IPS-15b (cell line): ENCODE measurements around the gene STMN3.
"Not testable (repeated sequence)": the region's sequence is repeated elsewhere in the genome, so short reads cannot be mapped to it uniquely, and the experiment has no call there.

ENCODE experiments used
- H3K27me3 ChIP-seq: one replicate; pipeline ENCODE4 v1.6.1; 2013; ENCODE audit warnings: low read length; ENCODE audit not compliant: control insufficient read depth, insufficient read depth
- H3K36me3 ChIP-seq: one replicate; pipeline ENCODE4 v1.6.1; 2013; ENCODE audit warnings: low read length; ENCODE audit not compliant: control insufficient read depth, insufficient read depth
- H3K4me1 ChIP-seq: one replicate; pipeline ENCODE4 v1.6.1; 2013; ENCODE audit warnings: mild to moderate bottlenecking, low read length; ENCODE audit not compliant: control insufficient read depth, insufficient read depth
- H3K4me3 ChIP-seq: one replicate; pipeline ENCODE4 v1.5.1; 2013; ENCODE audit warnings: low read depth, low read length
- H3K9ac ChIP-seq: one replicate; pipeline ENCODE4 v1.6.1; 2013; ENCODE audit warnings: low read depth, mild to moderate bottlenecking, low read length
- H3K9me3 ChIP-seq: one replicate; pipeline ENCODE4 v1.6.1; 2013; ENCODE audit warnings: mild to moderate bottlenecking, low read length; ENCODE audit not compliant: control insufficient read depth, insufficient read depth

The STMN3 gene

GRCh38 chr20:63643946-63644345 is 9.3 kb downstream of the STMN3 start:
- Histone ChIP-seq H3K9ac (no peak overlapping the region), H3K9me3 (no peaks in the 10 kb centered on the region), H3K36me3 (no peaks in the 10 kb centered on the region), H3K27me3 (no peaks in the 10 kb centered on the region), H3K4me1 (no peaks in the 10 kb centered on the region), H3K4me3 (no peak overlapping the region)

GRCh38 chr20:63643499-63643898 is 9.7 kb downstream of the STMN3 start:
- H3K4me1 ChIP-seq, result no peaks in the 10 kb centered on the region
- no peaks in the 10 kb centered on the region for H3K36me3 ChIP-seq
- H3K9ac ChIP-seq, result no peak overlapping the region
- H3K27me3 ChIP-seq, result no peaks in the 10 kb centered on the region
- no peaks in the 10 kb centered on the region for H3K9me3 ChIP-seq
- no peak overlapping the region for H3K4me3 ChIP-seq

- Histone ChIP-seq H3K9me3 (no peaks in the 10 kb centered on the region), H3K27me3 (no peaks in the 10 kb centered on the region), H3K9ac (peak overlapping the region; percentile 24), H3K4me3 (peak overlapping the region; percentile 49), H3K36me3 (no peaks in the 10 kb centered on the region), H3K4me1 (no peaks in the 10 kb centered on the region)
Observed at GRCh38 chr20:63642527-63643247, 10.5 kb downstream of the STMN3 start.

- H3K9ac ChIP-seq, result peak overlapping the region; percentile 24
- H3K4me3 ChIP-seq, result peak overlapping the region; percentile 62
- H3K36me3 ChIP-seq, result no peaks in the 10 kb centered on the region
- no peaks in the 10 kb centered on the region for H3K27me3 ChIP-seq
- no peaks in the 10 kb centered on the region for H3K9me3 ChIP-seq
- H3K4me1 ChIP-seq, result no peaks in the 10 kb centered on the region
Observed at GRCh38 chr20:63641792-63642523, 11.3 kb downstream of the STMN3 start.

GRCh38 chr20:63641146-63641791 is 12.0 kb downstream of the STMN3 start:
- no peaks in the 10 kb centered on the region for H3K27me3 ChIP-seq
- no peaks in the 10 kb centered on the region for H3K9me3 ChIP-seq
- H3K4me1 ChIP-seq, result no peaks in the 10 kb centered on the region
- H3K9ac ChIP-seq, result no peak overlapping the region
- no peaks in the 10 kb centered on the region for H3K36me3 ChIP-seq
- H3K4me3 ChIP-seq, result peak overlapping the region; percentile 62

GRCh38 chr20:63640686-63641085 is 12.5 kb downstream of the STMN3 start:
- not testable (repeated sequence) for H3K36me3 ChIP-seq, H3K4me3 ChIP-seq, H3K9ac ChIP-seq, H3K9me3 ChIP-seq, H3K4me1 ChIP-seq, H3K27me3 ChIP-seq

GRCh38 chr20:63640086-63640485 is 13.1 kb downstream of the STMN3 start:
- Histone ChIP-seq H3K9ac (no peak overlapping the region), H3K4me3 (no peak overlapping the region), H3K27me3 (no peaks in the 10 kb centered on the region), H3K4me1 (no peaks in the 10 kb centered on the region), H3K9me3 (no peaks in the 10 kb centered on the region), H3K36me3 (no peaks in the 10 kb centered on the region)

- Histone ChIP-seq H3K36me3 (no peaks in the 10 kb centered on the region), H3K4me3 (no peak overlapping the region), H3K9me3 (no peaks in the 10 kb centered on the region), H3K9ac (no peak overlapping the region), H3K27me3 (no peaks in the 10 kb centered on the region), H3K4me1 (no peaks in the 10 kb centered on the region)
Observed at GRCh38 chr20:63639093-63639975, 13.9 kb downstream of the STMN3 start.

- Histone ChIP-seq H3K4me1 (no peaks in the 10 kb centered on the region), H3K9me3 (no peaks in the 10 kb centered on the region), H3K4me3 (no peak overlapping the region), H3K9ac (no peak overlapping the region), H3K36me3 (no peaks in the 10 kb centered on the region), H3K27me3 (no peaks in the 10 kb centered on the region)
Observed at GRCh38 chr20:63636752-63637628, 16.2 kb downstream of the STMN3 start.

GRCh38 chr20:63635431-63636141 is 17.6 kb downstream of the STMN3 start:
- H3K9me3 ChIP-seq, result no peaks in the 10 kb centered on the region
- no peak overlapping the region for H3K4me3 ChIP-seq
- no peaks in the 10 kb centered on the region for H3K27me3 ChIP-seq
- no peaks in the 10 kb centered on the region for H3K36me3 ChIP-seq
- no peaks in the 10 kb centered on the region for H3K4me1 ChIP-seq
- H3K9ac ChIP-seq, result no peak overlapping the region
